Suprapubic skin (tissue), 4 donors: Measurements from ENCODE around the gene YARS2. TPM values are rescaled to one million over a fixed set of nuclear protein-coding genes. Genes with fewer than 3 reads are reported as not detected.

Experiments
- DNase-seq, 2 donors: peaks; one replicate each; pipeline ENCODE4 v3.0.0-alpha.2; 2019; ENCODE audit warnings: low spot score in 2 of 2
- H3K27ac ChIP-seq: fragments of 200-600 bp; sonication (generic); one replicate; pipeline ENCODE4 v1.5.1; 2019
- H3K27me3 ChIP-seq: fragments of 200-600 bp; sonication (generic); one replicate; pipeline ENCODE4 v1.5.1; 2019
- H3K36me3 ChIP-seq: fragments of 200-600 bp; sonication (generic); one replicate; pipeline ENCODE4 v1.5.1; 2019
- H3K4me1 ChIP-seq: fragments of 200-600 bp; sonication (generic); one replicate; pipeline ENCODE4 v1.5.1; 2019
- H3K4me3 ChIP-seq: fragments of 200-600 bp; sonication (generic); one replicate; pipeline ENCODE4 v1.5.1; 2019; ENCODE audit warnings: mild to moderate bottlenecking
- H3K9me3 ChIP-seq: fragments of 200-600 bp; sonication (generic); one replicate; pipeline ENCODE4 v1.5.1; 2019
- EP300 ChIP-seq: sonication (generic); formaldehyde crosslinking; IDR thresholded peaks from one replicate; pipeline ENCODE4 v1.6.1; 2017; ENCODE audit warnings: antibody characterized with exemption
- POLR2A ChIP-seq, 2 donors: fragments of 450-650 bp; IDR thresholded peaks; one replicate each; pipeline ENCODE4 v1.6.1; 2017; ENCODE audit warnings: antibody characterized with exemption in 2 of 2, mild to moderate bottlenecking in 2 of 2, moderate library complexity in 2 of 2
- POLR2AphosphoS5 ChIP-seq, 3 donors: sonication (generic); formaldehyde crosslinking; IDR thresholded peaks; one replicate each; pipeline ENCODE4 v1.6.1; 2017; ENCODE audit warnings: antibody characterized with exemption in 3 of 3
- WGBS: methylation state at CpG from one replicate; pipeline ENCODE4 v1.1.5; 2018; 5-methylcytosine and 5-hydroxymethylcytosine counted together
- total RNA-seq, 4 donors: library from RNA; depleted of rRNA; stranded (reverse); fragments of >200 nt; gene quantifications; one replicate each; pipeline ENCODE4 v1.1.0, GENCODE V29; 2016
- TF ChIP-seq, protein P1 (sequence below), 2 donors: fragments of 200-600 bp in 1 of 2; fragments of 450-650 bp in 1 of 2; sonication (generic) in 1 of 2; IDR thresholded peaks; one replicate each; pipeline ENCODE4 v1.5.1; 2016 to 2019; ENCODE audit warnings: antibody characterized with exemption in 2 of 2, mild to moderate bottlenecking in 1 of 2, moderate library complexity in 1 of 2

Gene YARS2
- total RNA-seq, 4 donors from 2014 or later: 17.1 to 26.5 (median 23.1) TPM

DNA sequence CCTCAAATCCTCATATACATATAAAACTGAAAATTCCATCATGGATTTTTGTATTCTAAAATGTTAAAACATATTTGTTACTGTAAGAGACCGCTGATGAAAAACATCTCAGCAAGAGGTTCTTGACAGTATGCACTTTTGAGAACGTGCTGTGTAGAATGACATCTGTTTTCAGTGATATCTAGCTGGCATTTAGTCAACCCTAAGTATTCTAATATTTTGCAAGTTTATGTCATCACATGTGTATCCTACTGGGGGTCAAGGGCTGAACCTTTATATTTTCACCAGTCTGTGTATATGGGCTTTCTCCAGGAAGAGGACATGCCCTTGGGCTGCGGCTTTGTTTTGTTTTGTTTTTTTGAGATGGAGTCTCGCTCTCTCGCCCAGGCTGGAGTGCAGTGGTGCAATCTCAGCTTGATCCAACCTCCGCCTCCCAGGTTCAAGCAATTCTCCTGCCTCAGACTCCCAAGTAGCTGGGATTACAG, 22.0 kb upstream of the YARS2 start:
- no peak overlapping the region for H3K4me3 ChIP-seq
- TF ChIP-seq, protein P1, sequence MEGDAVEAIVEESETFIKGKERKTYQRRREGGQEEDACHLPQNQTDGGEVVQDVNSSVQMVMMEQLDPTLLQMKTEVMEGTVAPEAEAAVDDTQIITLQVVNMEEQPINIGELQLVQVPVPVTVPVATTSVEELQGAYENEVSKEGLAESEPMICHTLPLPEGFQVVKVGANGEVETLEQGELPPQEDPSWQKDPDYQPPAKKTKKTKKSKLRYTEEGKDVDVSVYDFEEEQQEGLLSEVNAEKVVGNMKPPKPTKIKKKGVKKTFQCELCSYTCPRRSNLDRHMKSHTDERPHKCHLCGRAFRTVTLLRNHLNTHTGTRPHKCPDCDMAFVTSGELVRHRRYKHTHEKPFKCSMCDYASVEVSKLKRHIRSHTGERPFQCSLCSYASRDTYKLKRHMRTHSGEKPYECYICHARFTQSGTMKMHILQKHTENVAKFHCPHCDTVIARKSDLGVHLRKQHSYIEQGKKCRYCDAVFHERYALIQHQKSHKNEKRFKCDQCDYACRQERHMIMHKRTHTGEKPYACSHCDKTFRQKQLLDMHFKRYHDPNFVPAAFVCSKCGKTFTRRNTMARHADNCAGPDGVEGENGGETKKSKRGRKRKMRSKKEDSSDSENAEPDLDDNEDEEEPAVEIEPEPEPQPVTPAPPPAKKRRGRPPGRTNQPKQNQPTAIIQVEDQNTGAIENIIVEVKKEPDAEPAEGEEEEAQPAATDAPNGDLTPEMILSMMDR (IDR thresholded peaks at IDR 0.05): no peak
- no peak for TF ChIP-seq EP300
- TF ChIP-seq POLR2A (IDR thresholded peaks at IDR 0.05): no peak
- TF ChIP-seq POLR2AphosphoS5 (IDR thresholded peaks at IDR 0.05): no peak
- no peaks in the 10 kb centered on the region for H3K36me3 ChIP-seq
- 69% methylated on average over 6 of the region's 6 CpGs for WGBS
- H3K4me1 ChIP-seq: no peaks in the 10 kb centered on the region
- H3K9me3 ChIP-seq: no peaks in the 10 kb centered on the region
- H3K27ac ChIP-seq: no peak overlapping the region
- peaks cover 4% of the 10 kb centered on the region for H3K27me3 ChIP-seq
- DNase-seq: no peak

DNA sequence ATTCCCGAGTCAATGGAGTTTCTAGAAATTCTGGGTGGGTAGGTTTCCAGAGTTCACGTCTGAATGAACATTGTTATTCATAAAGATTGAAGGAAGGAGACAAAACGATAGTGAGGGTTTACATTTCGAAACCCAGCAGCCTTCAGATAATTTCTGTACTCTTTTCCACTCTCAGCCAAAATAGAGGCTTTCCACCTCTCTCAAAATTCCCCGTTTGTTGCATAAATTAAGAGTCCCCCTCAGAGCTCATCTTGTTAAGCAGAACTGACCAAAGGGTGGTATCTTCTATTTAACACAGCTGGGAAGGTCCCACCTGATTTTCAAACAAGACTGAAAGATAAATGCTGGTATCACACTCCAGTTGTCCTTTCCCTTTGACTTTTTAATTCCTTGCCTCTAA, 21.5 kb upstream of the YARS2 start:
- 63% methylated on average over 5 of the region's 5 CpGs for WGBS
- DNase-seq: no peak
- TF ChIP-seq EP300 (no peak), POLR2A (IDR thresholded peaks at IDR 0.05) (no peak), POLR2AphosphoS5 (IDR thresholded peaks at IDR 0.05) (no peak)
- TF ChIP-seq, protein P1 (IDR thresholded peaks at IDR 0.05): no peak
- H3K4me1 ChIP-seq: no peaks in the 10 kb centered on the region
- no peak overlapping the region for H3K27ac ChIP-seq
- H3K4me3 ChIP-seq: no peak overlapping the region
- H3K27me3 ChIP-seq: peaks cover 4% of the 10 kb centered on the region
- H3K36me3 ChIP-seq: no peaks in the 10 kb centered on the region
- H3K9me3 ChIP-seq: no peaks in the 10 kb centered on the region

DNA sequence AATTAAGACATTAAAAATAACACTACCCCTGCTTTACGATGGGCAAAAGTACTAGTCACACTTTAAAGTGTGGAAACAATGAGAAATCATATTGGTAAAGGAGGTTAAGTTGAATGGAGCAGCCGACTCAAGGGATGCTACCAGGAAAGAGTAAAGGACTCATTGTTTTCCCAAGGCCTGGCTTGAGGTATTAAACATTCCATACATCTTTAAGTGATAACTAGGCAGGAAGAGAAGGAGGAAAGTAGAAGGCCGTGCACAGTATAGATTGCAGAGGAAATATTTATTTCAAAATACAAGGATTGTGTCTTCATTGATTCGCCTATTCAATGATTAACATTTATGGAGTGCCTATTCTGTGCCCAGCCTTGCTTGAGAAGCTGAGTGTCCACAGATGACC, 20.6 kb upstream of the YARS2 start:
- 86% methylated on average over 4 of the region's 4 CpGs for WGBS
- H3K36me3 ChIP-seq: no peaks in the 10 kb centered on the region
- no peak for TF ChIP-seq POLR2A (IDR thresholded peaks at IDR 0.05)
- TF ChIP-seq, protein P1 (IDR thresholded peaks at IDR 0.05): no peak
- TF ChIP-seq EP300: no peak
- no peak for TF ChIP-seq POLR2AphosphoS5 (IDR thresholded peaks at IDR 0.05)
- no peaks in the 10 kb centered on the region for H3K9me3 ChIP-seq
- H3K4me3 ChIP-seq: no peak overlapping the region
- DNase-seq: no peak
- peaks cover 4% of the 10 kb centered on the region for H3K27me3 ChIP-seq
- no peak overlapping the region for H3K27ac ChIP-seq
- H3K4me1 ChIP-seq: no peaks in the 10 kb centered on the region

DNA sequence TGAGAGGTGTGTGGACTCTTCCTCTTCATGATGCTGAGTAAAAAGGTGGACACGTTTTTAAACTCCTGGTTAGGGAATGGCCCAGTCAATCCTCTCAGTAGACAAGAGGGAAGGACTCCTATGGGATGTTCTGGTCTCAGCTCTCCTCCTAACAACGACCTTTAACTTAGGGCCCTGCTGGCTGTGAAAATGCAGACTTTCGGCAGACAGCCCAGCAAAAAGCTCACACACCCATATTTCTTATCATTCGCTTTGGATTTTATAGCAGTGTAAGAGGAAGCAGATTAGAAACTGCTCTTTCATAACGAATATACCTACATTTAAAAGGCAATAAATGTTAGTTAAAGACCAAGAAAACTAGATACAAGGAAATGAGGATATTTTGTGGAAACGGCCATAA, 18.0 kb upstream of the YARS2 start:
- TF ChIP-seq POLR2AphosphoS5 (IDR thresholded peaks at IDR 0.05) (no peak), EP300 (no peak)
- TF ChIP-seq, protein P1 (IDR thresholded peaks at IDR 0.05): no peak
- H3K4me1 ChIP-seq: no peaks in the 10 kb centered on the region
- H3K27me3 ChIP-seq: peaks cover 4% of the 10 kb centered on the region
- H3K4me3 ChIP-seq: no peak overlapping the region
- H3K27ac ChIP-seq: no peak overlapping the region
- H3K9me3 ChIP-seq: no peaks in the 10 kb centered on the region
- no peaks in the 10 kb centered on the region for H3K36me3 ChIP-seq
- 59% methylated on average over 6 of the region's 6 CpGs for WGBS
- DNase-seq: no peak

DNA sequence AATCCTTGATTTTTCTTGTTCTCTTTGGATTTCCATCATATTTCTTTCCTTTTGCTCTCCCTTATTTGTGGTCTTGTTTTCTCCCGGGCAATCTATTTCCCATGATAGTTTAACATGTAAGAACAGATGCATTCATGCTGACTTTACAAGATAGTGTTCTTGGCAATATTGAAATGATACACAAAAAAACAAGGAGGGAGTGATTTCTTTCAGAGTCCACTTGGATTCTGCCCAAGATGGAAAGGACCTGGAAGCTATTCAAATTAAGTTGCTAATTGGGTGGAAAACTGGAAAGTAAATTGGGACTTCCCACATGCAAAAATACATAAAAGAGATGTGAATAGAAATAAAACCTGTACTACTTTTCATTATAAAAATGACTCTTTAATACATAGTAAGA, 14.4 kb upstream of the YARS2 start:
- Histone ChIP-seq H3K4me3 (no peak overlapping the region), H3K27me3 (no peaks in the 10 kb centered on the region), H3K4me1 (no peaks in the 10 kb centered on the region), H3K9me3 (no peaks in the 10 kb centered on the region), H3K27ac (no peak overlapping the region), H3K36me3 (no peaks in the 10 kb centered on the region)
- DNase-seq: no peak
- 21% methylated on average over 1 of the region's 1 CpG for WGBS
- TF ChIP-seq EP300: no peak
- TF ChIP-seq, protein P1 (IDR thresholded peaks at IDR 0.05): no peak
- TF ChIP-seq POLR2AphosphoS5 (IDR thresholded peaks at IDR 0.05): no peak
- TF ChIP-seq POLR2A (IDR thresholded peaks at IDR 0.05): no peak
